Measurements from ENCODE around the gene OVCA2.
A peak's percentile ranks its signal among the peaks of the same experiment; 100 is the strongest.

OVCA2 gene

DNA sequence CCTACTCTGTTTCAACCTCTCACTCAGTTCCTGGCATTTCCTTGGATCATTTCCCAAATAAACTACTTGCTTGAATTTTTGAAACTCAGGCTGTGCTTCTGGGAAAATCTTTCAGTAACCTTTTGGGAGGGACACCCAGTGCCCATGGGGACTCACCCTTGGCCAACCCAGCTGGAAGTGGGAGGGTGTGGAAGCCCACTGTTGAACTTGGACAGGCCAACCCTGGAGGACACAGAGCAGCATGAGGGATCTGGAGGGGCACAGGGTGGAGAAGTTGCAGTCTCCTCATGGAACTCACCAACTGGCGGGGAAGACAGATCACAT, 27.9 kb upstream of the OVCA2 start:
- peak; percentile 51 for DNase-seq (ENCODE audit: low read depth)

DNA sequence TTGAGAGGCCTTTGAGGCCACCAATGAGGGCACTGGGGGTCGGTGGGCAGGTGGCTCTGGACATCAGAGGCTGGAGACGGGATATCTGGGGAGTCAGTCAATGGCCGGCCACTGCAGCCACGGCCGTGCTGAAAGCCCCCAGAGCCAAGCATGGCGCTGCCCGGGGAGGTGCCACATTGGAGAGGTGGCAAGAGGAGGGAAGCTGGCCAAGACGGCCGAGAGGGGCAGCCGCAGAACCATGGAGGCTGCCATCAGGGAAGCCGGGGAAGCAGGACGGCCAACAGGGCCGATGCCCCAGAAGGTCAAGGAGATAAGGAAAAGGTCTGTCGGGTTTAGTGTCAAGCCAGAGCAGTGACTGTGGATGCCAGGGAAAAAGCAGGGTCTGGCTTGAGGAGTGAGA, 26.5 kb upstream of the OVCA2 start:
- no peak for DNase-seq (ENCODE audit: low read depth)

DNA sequence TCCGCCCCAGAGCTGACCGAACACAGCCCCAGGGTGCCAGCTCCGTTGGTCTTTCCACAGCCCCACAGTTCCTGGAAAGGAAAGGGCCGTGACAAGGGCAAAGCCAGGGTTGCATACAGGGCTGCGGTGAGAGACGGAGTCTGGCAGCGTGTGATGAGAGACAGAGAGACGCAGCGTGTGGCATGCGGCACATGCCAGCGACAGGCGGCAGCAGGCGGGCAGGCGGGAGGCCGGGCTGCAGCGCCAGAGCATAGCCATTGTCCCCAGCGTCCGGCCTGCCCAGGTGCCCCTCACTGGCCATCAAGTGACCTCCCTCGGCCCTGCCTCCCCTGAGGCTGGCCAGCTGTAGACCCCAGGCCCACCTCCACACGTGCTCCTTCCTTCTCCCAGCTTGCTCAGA, 25.3 kb upstream of the OVCA2 start:
- no peak for DNase-seq (ENCODE audit: low read depth)

- no peak for DNase-seq (ENCODE audit: low read depth)
Measured at GRCh38 chr17:2017274-2017941, 24.4 kb upstream of the OVCA2 start.

DNA sequence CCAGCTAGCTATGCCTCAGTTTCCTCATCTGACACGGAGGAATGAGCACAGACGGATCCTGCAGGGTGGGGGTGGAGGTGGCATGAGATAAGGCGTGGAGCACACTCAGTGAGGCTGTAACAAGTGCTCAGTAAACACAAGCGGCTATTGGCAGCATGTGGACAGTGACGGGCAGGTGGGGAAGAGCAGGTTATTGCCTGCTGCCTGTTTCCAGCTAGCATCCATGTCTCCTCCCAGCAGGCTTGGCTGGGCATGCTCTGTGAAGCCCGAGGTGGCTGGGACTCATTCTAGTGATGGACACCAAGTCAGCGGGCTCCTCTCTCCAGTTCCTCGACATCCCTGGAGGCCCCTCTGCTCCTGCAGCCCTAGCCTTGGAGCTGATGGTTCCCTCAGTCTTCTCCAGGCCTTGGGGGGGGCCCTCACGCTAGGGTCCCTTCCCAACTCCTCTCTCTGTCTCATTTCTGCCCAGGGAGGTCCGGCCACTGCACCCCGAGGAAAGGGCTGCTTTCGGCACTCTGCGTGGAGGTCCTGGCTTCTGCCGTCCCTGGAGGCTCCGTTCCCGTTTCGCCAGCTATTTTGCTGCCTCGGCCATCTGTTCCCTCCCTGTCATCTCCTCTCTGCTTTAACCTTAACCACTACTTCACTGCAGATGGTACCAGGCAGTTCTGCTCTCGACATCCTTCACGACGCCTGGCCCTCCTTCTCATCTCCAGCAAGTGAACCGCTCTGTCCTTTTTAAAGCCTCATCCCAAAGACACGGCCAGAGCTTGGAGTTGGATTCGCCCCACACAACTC, 22.9 kb upstream of the OVCA2 start:
- no peak for DNase-seq (ENCODE audit: low read depth)

DNA sequence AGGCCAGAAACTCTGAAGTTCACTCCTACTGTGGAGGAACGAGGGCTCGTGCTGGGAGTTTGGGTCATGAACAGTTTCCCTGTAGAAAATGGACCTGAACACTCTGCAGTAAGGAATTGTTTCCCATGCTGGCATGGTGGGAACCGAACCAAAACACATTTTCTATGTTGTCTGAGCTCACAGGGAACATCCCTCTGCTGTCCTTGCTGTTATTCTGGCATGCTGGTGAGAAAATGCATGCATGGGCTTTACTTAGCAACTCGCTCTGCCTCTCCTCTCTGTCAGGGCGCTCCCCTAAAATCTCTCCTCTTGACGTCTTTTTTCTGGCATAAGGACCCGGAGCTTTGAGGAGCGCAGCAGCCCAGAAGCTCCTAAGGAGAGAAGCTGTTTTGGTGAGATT, 22.1 kb upstream of the OVCA2 start:
- DNase-seq (ENCODE audit: low read depth): no peak

- no peak for DNase-seq (ENCODE audit: low read depth)
Measured at GRCh38 chr17:2020721-2021120, 21.1 kb upstream of the OVCA2 start.

DNA sequence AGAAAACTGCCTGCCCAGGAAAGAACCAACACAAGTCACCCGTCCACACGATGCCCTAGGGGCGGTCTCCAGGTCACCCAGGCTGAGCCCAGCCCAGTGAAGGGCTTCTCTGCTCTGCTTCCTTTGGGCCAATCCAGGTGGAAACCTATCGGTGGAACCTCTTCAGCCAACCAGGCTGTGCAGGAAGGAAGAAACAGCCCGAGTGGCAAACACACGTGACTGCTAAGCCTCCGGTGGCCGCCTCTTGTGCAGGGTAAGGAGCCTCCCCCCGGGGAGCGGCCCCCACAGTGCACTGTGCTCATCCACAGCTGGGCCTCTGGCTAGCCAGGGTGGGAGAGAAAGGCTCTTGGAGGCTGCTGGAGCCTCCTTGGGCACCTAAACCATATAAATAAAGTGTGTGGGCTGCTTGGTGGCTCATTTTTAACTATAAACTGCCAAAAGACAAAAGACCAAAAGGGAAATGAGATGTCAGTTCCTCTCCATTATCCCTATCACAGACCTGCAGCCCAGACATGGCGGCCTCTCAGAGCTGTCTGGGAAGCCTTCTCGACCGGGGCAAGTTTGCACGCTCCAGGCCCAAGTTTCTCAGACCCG, 19.1 kb upstream of the OVCA2 start:
- no peak for DNase-seq (ENCODE audit: low read depth)

DNA sequence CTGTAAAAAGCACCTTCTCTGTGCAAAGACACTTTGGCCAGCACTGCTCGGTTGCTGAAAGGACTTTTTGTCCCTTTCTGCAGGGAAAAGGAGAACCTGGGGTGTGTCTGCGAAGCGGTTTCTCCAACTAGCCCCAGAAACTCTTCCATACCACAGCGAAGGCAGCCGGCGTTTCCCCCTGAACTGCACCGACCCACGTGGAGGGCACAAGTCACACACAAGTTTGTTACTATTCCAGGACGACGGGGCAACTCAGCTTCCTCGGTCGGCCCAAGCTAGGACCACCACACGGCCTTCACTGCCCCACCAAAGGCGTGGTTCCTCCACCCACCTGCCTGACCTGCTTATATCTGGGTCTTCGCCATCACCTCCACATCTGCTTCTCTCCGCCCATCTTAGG, 18.6 kb upstream of the OVCA2 start:
- DNase-seq (ENCODE audit: low read depth): no peak

- DNase-seq (ENCODE audit: low read depth): peak; percentile 60
Measured at GRCh38 chr17:2023692-2024571, 17.9 kb upstream of the OVCA2 start.

DNA sequence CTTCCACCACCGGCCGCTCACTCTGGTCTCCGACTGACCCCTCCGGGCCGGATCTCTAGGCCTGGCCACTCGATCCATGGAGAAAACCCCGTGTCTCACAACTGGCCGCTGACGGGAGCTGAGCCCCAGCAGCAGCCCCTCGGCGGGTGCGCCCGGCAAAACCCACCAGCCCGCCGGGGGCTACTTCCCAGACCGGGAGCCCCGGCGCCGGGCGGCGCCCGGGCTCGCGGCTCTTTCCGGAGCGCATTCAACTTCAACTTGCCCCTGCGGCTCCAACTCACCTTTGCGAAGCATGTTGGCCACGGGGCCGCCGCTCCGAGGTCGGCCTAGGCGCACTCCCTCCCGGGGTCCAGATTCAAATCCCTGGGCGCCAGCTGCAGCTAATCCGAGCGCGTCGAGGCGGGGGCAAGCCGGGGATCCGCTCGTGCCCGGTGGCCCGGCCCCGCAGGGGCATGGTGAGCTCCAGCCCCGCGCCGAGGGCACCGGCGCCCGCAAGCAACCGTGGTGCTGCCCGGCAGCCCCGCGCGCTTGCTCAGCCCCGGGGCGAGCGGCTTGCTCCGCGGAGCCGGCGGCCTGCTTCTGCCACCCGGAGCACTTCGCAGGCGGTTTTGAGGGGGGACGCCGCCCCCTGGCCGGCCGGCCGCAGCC, 17.1 kb upstream of the OVCA2 start:
- DNase-seq (ENCODE audit: low read depth): no peak

GRCh38 chr17:2025220-2025621, 16.6 kb upstream of the OVCA2 start, which contains the start of gene RTN4RL1:
Gene RTN4RL1, minus strand, starts transcription at chr17:2025334. Its CDS starts 469 bp downstream, at chr17:2024865.
- peak; percentile 82 for DNase-seq (ENCODE audit: low read depth)

DNA sequence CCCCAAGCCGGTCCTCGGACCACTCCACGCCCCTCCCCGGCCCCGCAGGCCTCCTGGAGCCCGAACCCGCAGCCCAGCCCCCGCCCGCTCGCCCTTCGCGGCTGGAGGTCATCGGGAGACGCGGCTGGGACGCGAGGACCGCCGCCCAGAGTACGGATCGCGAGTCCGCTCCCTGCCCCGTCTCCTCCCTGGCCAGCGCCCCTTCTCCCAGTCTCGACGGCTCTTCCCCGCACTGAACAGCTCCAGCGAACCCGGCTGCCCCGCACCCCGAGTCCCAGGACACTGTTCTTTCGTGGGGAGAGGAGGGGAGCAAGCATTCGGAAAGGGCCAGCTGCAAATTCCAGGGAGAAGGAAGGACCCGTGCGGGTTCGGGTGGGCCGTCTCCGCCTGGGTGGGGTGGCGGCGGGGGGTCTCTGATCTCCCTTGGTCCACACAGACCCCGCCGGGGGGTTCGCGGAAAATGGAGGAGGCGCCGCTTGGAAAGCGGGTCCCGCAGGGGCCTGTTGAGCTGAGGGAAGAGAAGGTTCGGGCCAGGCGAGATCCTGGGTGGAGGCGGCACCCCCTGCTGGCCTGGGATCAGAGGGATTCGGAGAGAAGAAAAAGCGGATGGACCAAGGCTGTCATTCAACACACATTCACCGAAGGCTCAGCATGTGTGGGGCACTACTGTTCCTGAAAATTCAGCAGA, 16.1 kb upstream of the OVCA2 start:
- DNase-seq (ENCODE audit: low read depth): peak; percentile 79

DNA sequence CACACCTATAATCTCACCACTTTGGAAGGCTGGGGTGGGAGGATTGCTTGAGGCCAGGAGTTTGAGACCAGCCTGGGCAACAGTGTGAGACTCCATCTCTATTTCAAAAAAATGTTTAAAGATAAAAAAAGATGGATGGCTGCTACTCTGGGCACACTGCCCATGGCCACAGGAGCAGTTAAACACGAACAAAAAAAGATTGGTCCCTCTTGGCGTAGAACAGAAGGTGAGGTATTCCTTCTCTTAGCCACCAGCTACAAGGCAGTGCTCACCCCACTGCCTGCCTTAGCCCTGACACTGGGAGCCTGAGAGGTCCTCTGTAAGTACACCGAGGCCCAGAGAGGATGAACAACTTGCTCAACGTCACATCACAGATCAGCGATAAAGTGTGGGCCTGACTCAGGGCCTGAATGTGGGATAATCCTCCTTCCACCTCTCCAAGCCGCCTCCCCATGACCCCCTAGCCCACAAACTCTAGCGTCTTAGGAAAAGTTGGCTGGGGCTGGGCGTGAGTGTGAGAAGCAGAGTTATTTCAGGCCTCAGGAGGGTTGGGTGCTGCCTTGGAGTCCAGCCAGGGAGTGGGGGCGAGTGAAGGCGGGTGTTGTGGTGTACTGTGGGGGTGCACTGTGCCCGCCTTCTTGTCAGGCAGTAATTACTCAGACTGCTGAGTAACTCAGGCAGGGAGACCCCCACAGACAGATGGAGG, 14.1 kb upstream of the OVCA2 start:
- DNase-seq (ENCODE audit: low read depth): no peak

DNA sequence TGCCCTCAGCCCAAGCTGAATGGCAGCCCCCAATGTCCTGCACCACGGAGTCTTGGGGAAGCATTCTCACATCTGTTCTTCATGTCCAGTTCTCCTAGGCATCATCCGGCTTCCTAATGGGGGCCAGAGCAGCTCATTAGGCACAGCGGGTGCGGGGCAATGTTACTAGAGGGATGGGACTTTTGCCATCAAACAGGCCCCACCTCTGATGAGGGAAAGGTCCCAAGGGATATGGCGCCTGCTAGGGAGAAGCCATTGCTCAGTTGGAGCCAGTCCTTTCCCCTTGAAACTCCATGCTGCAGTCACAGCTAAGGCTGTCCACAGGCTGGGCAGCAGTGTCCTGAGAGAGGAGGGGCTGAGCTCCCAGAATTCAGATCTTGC, 13.6 kb upstream of the OVCA2 start:
- DNase-seq (ENCODE audit: low read depth): no peak

- peak; percentile 37 for DNase-seq (ENCODE audit: low read depth)
Measured at GRCh38 chr17:2028737-2029136, 13.1 kb upstream of the OVCA2 start.

DNA sequence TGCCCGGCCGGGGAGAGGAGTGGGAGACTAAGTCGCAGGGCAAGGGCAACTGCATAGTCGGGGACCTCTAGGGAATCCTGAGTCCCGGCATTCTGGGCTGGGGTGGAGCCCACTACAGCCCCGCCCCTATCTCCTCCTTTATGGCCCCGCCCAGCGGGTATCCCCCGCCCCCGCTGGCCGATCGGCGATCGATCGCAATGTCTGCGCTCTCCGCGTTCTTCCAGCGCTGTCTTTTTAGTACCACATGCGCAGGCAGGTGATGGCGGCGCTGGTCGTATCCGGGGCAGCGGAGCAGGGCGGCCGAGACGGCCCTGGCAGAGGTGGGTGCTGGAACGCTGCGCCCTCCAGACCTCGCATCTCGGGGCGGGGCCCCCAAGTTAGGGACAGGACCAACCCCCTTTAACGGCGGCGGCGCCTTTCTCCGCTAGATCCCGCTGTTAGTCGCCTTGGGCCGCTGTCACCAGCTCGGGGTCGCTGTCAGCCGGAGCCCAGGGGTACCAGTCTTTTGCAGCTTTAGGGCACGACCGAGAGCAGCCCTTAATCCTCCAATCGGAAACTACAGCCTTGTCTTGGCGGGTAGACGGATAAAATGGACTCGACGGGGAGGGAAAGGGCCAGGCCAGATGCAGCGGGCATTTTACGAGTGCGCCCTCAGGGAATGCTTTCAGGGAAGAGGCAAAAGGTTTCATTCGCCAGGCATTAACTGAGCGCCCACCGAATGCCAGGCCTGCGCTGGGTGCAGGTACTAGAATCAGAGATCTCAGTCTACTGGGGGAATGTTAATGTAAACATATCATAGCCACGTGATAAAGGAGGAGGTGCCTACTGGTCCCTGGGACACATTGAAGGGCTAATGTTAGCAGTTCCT, 11.7 kb upstream of the OVCA2 start, which contains the start of gene DPH1:
Gene DPH1, plus strand, starts transcription at position 243 of the 868 bp plus-strand sequence. Its CDS starts 17 bp downstream, at position 260.
- peak; percentile 94 for DNase-seq (ENCODE audit: low read depth)

GRCh38 chr17:2030779-2031163, 11.1 kb upstream of the OVCA2 start:
- no peak for DNase-seq (ENCODE audit: low read depth)

DNA sequence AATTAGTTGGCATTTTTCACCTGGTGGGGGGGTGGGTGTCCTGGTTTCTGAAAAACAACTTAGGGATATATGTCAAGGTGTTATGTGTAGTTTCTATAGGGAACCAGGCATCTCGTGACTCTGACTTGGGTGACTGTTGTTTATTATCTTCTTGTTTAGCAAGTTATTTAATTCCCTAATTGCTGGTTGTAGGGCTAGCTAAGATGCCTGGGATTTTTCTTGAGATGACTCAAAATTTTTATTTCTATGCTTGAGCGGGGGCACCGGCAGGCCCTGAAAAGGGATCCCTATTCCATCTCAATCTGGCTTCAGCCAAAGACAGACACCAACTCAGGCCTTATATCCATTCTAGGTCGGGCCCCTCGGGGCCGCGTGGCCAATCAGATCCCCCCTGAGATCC, 8.7 kb upstream of the OVCA2 start:
- peak; percentile 81 for DNase-seq (ENCODE audit: low read depth)

- DNase-seq (ENCODE audit: low read depth): peak; percentile 88
Measured at GRCh38 chr17:2034157-2034556, 7.7 kb upstream of the OVCA2 start.
